ENCODE data around the gene CEBPA.

CEBPA gene

GRCh38 chr19:33288666-33289065 is 13.7 kb downstream of the CEBPA start:
- DNase-seq (ENCODE audit: low read depth, low spot score): no peak

DNA sequence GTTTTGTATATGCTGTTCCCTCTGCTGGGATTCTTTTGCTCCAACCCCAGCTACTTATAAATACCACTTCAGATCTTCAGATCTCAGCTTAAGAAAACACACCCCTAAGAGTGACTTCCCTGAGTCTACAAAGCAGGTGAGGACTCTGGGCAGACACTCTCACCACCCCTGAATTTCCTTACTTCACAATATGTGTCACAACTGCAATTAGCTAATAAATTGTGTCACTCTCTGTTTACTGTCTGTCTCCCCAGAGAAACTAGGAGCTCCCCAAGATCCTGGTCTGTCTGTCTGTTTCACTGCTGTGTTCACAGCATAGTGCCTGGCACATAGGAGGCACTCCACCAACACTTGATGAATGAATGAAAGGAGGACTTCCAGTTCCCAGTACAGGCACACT is 14.4 kb downstream of the CEBPA start:
- DNase-seq (ENCODE audit: low read depth, low spot score): no peak

GRCh38 chr19:33287438-33287837 is 14.9 kb downstream of the CEBPA start:
- no peak for DNase-seq (ENCODE audit: low read depth, low spot score)

GRCh38 chr19:33286899-33287298 is 15.4 kb downstream of the CEBPA start:
- no peak for DNase-seq (ENCODE audit: low read depth, low spot score)

DNA sequence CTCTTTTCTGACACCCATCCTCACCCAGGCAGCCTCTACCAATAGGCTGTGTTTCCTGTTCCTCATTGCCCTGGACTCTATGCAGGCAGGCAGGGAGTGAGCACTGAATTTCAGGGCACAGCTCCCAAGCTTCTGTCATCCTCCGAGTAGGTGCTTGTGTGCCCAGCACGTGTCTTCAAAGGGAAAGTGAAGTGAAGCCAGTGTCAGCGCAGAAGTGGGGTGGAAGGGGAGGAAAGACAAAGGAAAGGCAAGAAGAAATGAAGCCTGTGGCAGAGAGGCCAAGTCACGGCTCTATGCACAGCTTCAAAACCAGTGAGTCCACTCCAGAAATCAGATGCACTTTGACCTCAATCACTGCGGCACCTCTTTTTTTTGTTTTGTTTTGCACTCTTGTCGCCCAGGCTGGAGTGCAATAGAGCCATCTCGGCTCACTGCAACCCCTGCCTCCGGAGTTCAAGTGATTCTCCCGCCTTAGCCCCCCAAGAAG is 16.9 kb downstream of the CEBPA start:
- DNase-seq (ENCODE audit: low read depth, low spot score): no peak

DNA sequence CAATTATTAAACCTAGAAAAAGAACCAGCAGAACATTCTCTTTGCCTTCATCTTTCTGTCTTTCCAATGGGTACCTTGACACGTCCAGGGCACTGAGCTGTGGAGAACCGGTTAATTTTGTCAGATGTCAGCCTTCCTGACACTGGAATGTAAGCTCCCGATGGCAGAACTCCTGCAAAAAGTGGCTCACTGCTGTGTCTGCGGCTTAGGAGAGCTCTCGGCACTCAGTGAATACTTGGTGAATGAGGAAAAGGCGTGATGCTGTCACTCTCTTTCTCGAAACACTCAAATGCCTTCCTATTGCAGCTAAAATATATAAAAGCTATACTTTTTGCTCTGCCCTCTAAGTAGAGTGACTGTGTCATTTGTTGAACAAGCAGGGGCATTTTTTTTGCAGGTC is 17.6 kb downstream of the CEBPA start:
- no peak for DNase-seq (ENCODE audit: low read depth, low spot score)

DNA sequence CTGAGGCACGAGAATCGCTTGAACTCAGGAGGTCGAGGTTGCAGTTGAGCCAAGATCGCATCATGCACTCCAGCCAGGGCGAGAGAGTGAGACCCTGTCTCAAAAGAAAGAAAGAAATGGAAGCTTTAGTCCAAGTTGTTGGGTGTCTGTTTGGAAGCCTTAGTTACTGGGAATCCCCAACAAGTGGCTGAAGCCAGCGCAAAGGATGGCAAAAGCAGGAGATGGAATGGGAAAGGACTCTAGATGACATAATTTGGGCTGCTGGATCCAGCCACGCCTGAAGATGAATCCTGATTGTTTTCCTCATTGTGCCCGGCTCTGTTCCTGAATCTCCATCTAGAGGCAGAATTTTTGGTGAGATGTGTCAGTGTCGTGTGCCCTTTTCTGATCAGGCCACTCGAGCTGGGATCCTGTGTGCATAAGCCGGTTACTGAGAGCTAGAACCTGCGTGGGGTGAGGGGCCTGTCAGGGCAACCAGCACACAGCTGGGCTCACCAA is 18.1 kb downstream of the CEBPA start:
- DNase-seq (ENCODE audit: low read depth, low spot score): no peak

GRCh38 chr19:33283589-33283988 is 18.7 kb downstream of the CEBPA start:
- DNase-seq (ENCODE audit: low read depth, low spot score): no peak

DNA sequence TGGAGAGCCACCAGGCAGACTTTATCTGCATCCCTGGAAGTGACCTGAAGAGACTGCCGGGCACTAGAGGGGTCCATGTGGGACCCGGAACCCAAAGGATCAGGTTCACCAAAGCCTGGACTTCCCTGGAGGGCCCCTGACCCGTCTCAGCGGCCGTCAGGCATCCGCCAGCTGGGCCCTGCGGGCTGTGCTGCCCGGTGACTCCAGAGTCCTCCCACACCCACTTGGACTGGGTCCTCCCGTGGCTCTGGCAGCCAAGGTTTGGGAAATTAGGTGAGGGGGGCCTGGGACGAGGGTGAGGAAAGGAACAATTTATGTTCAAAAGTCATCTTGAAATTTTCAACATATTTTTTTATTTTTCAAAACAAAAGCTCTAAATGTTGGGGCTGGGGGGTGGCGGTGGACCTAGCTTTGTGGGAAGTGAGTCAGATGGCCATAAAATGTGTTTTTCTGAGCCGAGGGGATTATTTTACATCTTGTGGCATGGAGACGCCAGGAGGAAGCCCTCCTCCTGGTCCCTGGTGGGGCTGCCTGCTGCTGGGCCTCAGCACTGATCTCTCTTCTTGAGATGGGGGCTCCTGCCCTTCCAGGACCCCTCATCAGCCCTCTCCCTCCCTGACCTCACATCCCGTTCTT is 20.2 kb downstream of the CEBPA start:
- no peak for DNase-seq (ENCODE audit: low read depth, low spot score)

DNA sequence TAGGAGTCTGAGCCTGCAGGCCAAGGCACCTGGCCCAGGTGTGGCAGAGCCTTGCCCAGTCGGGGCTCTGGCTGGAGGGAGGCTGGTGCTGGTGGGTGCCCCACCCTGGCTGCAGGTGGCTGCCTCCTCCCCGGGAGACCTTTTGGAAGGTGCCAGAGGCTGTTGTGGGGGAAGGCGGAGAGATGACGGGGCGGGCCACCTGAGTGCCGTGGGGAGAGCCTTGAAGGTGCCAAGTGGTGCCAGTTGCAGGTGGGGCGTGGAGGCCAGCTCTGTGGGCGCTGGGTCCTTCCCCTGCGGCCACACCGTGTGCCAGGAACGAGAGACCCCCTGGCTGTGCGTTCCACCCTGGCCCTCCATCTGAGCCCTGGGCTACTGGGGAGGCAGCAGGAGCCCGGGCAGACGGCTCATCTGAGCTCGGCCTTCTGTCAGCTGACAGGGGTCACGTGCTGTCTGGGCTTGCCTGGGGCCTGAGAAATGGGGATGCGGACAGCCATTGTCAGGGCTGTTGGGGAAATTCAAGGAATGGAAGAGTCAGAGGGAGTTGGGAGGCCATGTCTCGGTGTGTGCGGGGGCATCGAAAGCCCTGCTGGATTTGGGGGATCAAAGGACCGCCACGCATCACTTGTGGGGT is 20.9 kb downstream of the CEBPA start:
- DNase-seq (ENCODE audit: low read depth, low spot score): no peak

GRCh38 chr19:33280351-33280921 is 21.9 kb downstream of the CEBPA start:
- DNase-seq (ENCODE audit: low read depth, low spot score): no peak

DNA sequence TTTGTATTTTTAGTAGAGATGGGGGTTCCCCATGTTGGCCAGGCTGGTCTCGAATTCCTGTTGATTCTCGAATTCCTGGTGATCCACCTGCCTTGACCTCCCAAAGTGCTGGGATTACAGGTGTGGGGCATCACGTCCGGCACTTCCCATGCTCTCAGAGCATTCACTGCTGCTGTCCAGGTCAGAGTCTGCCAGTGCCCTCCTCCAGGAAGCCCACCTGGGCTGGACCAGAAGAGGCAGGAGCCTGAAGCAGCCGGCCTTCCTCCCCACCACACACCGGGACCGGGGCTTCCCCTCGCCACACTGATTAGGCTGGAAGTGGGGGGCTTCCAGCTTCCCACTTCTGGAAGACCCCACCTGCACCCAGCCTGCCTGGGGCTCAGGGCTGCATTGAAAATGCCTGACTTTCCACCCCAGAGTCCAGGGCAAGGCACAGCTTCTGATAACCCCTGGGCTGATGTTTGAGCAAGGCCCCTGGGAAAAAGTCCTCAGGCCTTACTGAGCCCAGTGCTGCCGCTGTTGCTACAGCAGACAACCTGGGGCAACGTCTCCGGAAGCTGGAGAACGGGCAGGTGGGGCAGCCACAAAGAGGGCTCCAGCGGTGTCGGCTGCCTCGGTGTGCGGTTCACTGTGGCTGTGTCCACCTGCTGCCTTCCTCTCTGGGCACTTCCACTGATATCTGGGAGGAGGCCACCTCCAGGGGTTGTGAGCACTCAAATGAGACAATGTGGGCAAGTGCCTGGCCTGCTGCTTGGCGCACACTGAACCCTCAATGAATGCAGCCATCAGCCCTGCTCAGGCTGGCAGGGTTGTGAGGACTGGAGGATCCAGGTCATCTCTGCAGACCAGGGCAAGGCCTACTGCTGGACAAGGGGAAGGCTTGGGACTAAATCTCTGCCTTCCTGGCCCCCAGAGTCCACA is 22.6 kb downstream of the CEBPA start:
- no peak for DNase-seq (ENCODE audit: low read depth, low spot score)

GRCh38 chr19:33278403-33279269 is 23.7 kb downstream of the CEBPA start:
- no peak for DNase-seq (ENCODE audit: low read depth, low spot score)

- no peak for DNase-seq (ENCODE audit: low read depth, low spot score)
These were observed 24.3 kb downstream of the CEBPA start for GRCh38 chr19:33278023-33278402.

- no peak for DNase-seq (ENCODE audit: low read depth, low spot score)
These were observed 24.9 kb downstream of the CEBPA start for GRCh38 chr19:33277434-33277833.

- DNase-seq (ENCODE audit: low read depth, low spot score): no peak
These were observed 26.3 kb downstream of the CEBPA start for GRCh38 chr19:33275933-33276619.

- no peak for DNase-seq (ENCODE audit: low read depth, low spot score)
These were observed 26.8 kb downstream of the CEBPA start for GRCh38 chr19:33275559-33275932.

- DNase-seq (ENCODE audit: low read depth, low spot score): no peak
These were observed 27.4 kb downstream of the CEBPA start for GRCh38 chr19:33274663-33275558.

DNA sequence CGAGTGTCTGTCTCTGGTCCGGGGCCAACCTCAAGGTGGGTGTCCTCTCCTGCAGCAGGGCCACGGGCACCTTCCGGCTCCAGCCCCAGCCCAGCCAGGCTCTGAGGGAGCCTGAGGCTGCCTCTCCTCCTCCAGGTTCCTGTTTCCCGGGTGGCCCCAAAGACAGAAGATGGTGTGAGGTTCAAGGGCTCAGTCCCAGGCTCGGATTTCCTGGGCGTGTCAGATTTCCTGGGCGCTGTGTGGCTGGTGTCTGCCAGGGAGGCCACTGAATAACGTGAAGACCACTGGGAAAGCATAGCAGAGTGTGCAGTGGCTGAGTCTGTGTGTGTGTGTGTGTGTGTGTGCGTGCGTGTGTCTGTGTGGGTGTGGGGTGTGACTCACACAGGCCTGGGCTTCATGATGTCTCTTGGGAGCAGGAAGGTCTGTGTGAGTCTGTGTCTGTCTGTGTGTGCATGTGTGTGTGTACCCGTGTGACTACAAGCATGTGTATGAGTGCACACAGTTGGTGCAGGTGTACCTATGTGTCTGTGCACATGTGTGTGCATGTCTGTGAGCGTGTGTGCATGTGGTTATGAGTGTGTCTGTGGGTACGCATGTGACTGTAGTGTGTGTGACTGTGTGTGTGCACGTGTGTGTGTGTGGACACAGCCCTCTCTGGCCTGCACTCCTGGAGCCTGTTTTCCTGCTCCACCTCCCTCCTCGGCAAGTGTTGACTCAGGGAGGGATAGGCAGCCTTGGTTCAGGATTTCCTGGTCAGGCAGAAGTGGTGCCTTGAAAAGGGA is 28.3 kb downstream of the CEBPA start:
- DNase-seq (ENCODE audit: low read depth, low spot score): no peak

Measured in ELF-1 (cell line).